Tibial nerve (tissue), 3 donors: Measurements from ENCODE around the gene LGR6.

Experiments
- CTCF ChIP-seq, 5 experiments: fragments of 200-600 bp in 3 of 5; fragments of 450-650 bp in 2 of 5; sonication (generic) in 3 of 5; IDR thresholded peaks; one replicate each; pipeline ENCODE4 v1.5.1; 2016 to 2019; ENCODE audit warnings: antibody characterized with exemption in 5 of 5, mild to moderate bottlenecking in 3 of 5, moderate library complexity in 2 of 5
- POLR2A ChIP-seq, 2 donors: fragments of 450-650 bp; IDR thresholded peaks; one replicate each; pipeline ENCODE4 v1.6.1; 2017; ENCODE audit warnings: antibody characterized with exemption in 2 of 2, mild to moderate bottlenecking in 2 of 2, moderate library complexity in 2 of 2

- TF ChIP-seq CTCF (IDR thresholded peaks at IDR 0.05) (no peak), POLR2A (IDR thresholded peaks at IDR 0.05) (no peak)
Measured at GRCh38 chr1:202172015-202172355, 21.6 kb upstream of the LGR6 start.
